Measurements from ENCODE around the gene CRTAC1.

GRCh38 chr10:97919012-97919411, 111.4 kb downstream of the CRTAC1 start:
- TF ChIP-seq POLR2A (IDR thresholded peaks at IDR 0.05) (no peak), CTCF (IDR thresholded peaks at IDR 0.05) (no peak)

Data from transverse colon (tissue), 3 donors.